Stimulated activated CD8-positive, alpha-beta memory T cell treated with anti-CD3 and anti-CD28 coated beads, Interleukin-15, amount 100 ng/mL, for 1 hour (primary cell): ENCODE results near the gene HLF.

Source experiments
- DNase-seq: peaks from one replicate; pipeline ENCODE4 v3.0.0-alpha.2; 2020; ENCODE audit warnings: low read depth

HLF gene

DNA sequence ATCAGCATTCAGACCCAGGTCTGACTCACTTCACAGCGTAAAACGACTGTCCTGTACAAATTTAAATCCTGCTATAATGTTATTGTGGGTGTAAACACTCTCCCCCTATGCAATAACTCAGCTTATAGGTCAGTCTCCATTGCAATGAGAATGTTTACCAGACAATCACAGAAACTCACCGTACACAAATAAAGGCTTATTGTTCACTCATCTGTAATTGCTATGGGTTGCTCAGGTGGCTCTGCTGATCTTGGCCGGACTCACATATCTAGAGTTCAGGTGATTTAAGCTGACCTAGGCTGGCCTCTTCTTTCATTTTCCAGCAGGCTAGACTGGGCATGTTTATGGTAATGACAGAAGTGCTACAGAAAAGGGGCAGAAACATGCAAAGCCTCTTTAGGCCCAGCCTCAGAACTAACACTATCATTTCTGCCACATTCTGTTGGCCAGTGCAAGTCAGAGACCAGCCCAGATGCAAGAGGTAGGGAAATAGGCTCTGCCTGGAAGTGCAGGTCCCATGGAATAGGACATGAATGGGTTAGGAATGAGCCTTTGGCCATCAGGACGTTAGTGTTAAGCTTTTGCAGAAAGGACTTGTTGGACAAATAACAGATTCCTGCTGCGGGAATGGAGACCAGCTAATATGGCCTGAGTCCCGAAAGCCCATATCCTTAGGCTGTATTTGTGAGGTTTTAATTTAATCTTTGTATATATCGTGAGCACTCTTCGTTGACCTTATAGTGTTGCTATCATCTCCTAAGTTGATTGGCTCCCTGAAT is 44.0 kb downstream of the HLF start:
- no peak for DNase-seq

DNA sequence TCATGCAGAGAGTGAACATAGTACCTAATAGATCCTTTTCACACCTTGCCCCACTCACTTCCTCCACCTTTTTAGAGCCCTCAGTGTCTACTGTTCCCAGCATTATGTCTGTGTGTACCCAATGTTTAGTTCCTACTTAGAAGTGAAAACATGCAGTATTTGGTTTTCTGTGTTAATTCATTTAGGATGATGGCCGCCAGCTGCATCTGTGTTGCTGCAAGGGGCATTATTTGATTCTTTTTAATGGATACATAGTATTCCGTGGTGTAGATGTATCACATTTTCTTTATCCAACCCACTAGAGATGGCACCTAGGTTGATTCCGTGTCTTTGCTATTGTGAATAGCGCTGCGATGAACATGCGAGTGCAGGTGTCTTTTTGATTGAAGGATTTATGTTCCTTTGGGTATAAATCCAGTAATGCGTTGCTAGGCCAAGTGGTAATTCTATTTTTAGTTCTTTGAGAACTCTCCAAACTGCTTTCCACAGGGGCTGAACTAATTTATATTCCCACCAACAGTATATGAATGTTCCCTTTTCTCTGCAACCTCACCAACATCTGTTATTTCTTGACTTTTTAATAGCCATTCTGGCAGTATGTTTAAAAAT is 47.1 kb downstream of the HLF start:
- DNase-seq, result no peak

DNA sequence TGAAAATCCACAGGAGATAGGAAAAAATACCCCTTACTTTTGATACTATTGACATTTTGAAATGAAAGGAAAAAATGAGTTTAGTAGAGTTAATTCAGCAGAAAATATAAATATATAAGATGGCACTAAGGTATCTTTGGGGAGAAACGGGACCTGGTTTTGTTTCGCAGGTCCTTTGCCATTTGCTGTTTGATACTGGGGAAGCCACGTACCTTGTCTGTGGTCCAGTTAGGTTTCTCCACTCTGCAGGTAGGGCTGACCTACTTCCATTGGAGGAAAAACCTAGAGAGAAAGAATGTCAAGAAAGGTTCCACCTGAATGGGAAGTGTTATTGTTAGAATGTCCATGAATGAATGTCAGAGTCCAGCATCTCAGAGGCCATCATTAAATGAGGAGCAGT is 48.1 kb downstream of the HLF start:
- no peak for DNase-seq

DNA sequence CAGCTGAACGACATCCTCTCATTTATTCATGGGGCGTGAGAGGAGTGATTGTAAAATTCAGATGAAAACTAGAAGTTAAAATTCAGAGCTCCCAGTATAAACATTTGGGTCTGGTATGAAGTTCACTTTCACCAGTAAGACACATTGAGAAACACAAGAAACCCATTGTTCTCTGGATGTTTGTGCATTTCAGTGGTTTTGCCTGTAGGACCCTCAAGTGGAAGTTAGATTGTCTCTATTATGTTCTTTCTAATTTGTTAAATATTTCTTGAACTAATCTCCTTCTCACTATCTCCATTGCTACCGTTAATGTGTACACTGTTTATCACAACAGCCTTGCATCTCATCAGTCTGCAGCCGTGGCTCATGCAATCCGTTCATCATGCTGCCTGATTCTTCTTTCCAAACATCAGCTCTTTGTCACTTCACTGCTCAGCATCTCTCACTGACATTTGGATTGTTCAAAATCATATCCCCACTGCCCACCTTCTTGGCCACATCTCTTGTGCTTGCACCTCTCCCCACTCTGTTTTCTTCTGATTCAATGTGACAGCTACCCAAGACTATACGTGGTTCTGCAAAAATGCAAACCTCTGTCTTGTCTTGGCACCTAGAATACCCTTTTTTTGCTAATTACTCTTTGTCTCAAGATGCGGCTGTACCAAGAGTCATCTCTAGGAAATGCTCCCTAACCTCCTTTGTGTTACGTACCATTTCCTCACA is 49.5 kb downstream of the HLF start:
- DNase-seq, result no peak

DNA sequence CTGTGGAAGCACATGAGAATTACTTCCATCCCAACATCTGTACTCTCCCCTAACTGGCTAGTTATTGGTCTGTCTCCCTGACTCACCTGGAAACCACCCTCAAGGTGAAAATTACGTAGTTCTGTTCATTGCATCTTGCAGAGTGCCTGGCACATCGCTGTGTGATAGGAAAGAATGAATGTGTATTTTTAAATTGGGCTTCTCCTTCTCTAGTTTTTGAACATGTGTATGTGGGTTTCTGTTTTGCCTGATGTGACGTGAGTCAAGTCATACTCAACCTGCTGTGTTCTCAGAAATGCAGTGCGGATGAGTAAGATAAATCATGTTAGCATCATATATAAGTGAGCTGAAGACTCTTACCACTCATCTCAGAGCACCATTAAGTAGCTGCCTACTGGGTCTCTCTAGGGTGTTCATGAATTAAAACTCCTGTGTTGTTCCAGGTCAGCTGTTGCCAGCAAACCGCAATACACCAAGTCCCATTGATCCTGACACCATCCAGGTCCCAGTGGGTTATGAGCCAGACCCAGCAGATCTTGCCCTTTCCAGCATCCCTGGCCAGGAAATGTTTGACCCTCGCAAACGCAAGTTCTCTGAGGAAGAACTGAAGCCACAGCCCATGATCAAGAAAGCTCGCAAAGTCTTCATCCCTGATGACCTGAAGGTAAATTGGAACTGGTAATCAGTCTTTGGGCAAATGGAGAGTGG is 50.2 kb downstream of the HLF start:
- no peak for DNase-seq

DNA sequence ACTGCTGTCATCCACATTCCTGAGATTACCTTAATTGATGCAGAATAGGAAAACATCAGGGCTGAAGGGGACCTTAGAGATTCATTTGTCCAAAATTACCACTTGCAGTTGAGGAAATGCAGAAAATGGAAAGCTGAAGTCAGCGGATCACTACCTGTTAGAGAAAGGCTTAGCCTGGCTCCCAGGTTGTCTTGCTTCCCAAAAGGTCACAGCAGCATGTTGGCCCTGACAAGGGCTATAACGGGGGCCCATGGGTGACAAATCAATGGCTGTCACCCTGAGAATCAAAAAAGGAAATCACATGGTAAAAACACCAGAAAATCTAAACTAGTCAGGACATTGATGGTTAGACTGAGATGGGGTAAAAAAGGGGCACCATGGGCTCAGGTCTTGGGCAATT is 51.7 kb downstream of the HLF start:
- DNase-seq, result no peak

DNA sequence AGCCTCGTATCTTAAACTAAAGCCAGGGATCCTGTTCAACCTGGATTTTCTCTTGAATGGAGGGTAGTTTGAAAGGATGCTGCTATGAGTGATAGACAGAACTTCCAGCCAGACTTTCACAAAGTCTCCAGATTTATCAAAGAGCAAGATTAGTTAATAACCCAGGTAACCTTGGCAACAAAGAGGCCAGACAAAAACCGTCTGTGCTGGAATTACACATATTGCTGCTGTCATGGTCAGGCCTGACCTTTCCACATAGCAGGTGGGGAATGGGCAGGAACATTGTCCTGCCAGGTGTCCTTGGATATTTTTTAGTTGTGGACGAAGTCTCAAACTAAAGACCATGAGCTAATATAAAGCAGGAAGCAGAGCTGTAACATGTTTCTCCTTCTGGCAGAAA is 52.5 kb downstream of the HLF start:
- DNase-seq, result no peak

DNA sequence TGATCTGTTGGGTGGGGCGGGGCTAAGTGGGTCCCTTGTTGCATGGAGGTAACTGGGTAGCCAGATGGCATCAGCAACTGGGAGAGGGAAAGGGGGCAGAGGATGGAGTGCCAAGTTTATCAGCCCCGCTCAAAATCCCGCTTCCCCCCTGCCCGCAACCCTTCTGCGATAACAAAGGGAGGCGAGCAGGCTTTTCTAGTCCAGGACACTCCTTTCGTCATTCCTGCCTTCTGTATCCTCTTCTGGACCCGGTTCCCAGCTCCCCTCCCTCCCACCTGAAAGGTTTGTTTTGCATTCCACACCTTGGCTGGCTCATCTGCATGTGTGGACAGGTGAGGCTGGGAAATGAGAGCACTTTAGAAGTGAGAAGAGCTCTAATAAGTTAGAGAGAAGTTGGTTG is 53.3 kb downstream of the HLF start:
- DNase-seq, result no peak

DNA sequence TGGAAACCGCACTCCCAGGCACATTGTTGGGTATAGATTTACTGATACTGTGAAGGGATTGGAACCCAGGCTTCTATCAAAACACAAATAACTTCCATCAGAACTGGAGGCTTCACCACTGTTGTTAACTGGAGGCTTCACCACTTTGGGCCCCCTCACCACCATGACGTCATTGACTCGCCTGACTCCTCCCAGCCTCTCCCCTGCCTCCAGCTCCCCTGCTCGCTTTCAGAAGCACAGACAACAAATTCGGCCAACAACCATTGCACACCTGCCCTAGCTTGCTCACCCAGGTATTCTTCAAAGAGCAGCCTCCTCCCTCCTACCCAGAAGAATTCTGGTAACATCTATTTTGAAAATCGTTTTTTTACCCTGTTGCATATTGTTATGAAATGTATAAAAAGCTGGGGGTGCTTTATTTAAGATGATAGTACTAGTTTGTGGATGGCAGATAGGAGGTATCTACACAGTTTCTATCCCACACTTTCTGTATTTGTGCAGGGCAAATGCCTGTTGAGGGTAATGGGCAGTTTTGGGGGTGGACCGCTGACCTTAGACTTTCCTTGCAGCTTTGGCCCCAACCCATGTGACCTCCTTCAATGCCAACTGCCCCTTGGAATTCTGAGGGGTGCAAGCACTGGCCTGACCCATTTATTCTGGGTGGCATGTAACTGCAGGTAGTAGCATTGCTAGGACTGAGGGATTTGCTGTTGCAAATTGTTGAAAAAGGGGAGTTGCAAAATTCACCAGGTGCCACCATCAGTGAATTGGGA is 54.1 kb downstream of the HLF start:
- DNase-seq, result no peak

DNA sequence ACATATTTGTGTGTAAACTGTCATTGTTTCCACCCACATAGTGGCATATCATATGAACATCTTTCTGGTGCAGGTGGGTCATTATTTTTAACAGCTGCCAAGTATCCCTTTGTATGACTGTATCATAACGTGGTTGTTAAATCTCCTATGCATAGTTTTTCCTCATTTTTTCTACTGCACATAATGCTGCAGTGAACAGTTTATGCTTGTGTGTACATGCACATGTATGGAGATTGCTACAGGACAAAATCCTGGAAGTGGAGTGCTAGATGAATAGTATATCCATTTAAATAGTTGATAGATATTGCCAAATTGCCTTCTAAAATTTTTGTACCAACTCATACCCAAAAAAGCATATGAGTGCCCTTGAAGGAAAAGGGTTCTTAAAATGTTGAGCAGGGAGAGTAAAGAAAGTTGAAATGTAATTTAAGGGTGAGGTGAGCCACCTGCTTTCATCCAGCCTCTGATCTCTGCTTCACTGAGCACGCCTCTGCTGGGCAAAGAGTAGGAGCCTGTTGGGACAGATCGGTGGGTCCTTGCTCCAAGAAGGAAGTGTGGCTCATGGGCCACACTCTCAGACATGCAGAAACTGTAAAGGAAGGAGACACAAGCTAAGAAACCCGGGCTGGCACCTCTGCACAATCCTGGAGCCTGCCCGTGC is 55.3 kb downstream of the HLF start:
- DNase-seq, result no peak

DNA sequence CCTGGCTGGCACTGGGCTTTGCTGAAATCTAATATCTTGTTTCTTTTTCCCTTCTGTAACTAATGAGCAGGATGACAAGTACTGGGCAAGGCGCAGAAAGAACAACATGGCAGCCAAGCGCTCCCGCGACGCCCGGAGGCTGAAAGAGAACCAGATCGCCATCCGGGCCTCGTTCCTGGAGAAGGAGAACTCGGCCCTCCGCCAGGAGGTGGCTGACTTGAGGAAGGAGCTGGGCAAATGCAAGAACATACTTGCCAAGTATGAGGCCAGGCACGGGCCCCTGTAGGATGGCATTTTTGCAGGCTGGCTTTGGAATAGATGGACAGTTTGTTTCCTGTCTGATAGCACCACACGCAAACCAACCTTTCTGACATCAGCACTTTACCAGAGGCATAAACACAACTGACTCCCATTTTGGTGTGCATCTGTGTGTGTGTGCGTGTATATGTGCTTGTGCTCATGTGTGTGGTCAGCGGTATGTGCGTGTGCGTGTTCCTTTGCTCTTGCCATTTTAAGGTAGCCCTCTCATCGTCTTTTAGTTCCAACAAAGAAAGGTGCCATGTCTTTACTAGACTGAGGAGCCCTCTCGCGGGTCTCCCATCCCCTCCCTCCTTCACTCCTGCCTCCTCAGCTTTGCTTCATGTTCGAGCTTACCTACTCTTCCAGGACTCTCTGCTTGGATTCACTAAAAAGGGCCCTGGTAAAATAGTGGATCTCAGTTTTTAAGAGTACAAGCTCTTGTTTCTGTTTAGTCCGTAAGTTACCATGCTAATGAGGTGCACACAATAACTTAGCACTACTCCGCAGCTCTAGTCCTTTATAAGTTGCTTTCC is 56.0 kb downstream of the HLF start:
- DNase-seq, result no peak

DNA sequence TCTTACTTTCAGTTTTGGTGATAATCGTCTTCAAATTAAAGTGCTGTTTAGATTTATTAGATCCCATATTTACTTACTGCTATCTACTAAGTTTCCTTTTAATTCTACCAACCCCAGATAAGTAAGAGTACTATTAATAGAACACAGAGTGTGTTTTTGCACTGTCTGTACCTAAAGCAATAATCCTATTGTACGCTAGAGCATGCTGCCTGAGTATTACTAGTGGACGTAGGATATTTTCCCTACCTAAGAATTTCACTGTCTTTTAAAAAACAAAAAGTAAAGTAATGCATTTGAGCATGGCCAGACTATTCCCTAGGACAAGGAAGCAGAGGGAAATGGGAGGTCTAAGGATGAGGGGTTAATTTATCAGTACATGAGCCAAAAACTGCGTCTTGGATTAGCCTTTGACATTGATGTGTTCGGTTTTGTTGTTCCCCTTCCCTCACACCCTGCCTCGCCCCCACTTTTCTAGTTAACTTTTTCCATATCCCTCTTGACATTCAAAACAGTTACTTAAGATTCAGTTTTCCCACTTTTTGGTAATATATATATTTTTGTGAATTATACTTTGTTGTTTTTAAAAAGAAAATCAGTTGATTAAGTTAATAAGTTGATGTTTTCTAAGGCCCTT is 56.8 kb downstream of the HLF start:
- DNase-seq, result no peak

DNA sequence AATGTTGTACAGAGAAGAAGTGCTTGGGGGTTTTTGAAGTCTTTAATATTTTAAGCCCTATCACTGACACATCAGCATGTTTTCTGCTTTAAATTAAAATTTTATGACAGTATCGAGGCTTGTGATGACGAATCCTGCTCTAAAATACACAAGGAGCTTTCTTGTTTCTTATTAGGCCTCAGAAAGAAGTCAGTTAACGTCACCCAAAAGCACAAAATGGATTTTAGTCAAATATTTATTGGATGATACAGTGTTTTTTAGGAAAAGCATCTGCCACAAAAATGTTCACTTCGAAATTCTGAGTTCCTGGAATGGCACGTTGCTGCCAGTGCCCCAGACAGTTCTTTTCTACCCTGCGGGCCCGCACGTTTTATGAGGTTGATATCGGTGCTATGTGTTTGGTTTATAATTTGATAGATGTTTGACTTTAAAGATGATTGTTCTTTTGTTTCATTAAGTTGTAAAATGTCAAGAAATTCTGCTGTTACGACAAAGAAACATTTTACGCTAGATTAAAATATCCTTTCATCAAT is 57.8 kb downstream of the HLF start:
- DNase-seq, result no peak

DNA sequence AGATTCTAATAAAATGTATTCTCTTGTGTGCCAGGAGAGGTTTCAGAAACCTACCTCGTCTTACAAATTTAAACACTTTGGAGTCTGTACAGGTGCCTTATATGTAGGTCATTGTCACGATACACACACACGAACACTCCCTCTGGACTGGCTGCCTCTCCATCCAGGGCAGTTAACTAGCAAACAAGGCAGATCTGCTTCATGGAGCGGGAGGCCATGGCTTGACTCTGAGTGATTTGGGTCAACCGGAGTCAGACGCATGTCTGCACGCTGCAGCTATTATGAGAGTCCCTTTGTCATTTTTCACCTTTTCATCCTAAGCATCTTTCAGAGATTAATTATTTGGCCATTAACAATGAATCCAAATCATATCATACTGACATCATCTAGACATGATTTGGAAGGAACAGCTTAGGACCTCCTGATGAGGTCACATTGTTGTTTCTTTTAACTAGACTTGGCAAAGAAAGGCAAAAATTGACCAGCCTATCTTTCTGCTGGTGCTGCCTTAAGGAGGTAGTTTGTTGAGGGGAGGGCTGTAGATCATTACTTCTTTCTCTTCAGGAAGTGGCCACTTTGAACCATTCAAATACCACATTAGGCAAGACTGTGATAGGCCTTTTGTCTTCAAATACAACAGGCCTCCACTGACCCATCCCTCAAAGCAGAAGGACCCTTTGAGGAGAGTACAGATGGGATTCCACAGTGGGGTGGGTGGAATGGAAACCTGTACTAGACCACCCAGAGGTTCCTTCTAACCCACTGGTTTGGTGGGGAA is 58.9 kb downstream of the HLF start:
- no peak for DNase-seq

DNA sequence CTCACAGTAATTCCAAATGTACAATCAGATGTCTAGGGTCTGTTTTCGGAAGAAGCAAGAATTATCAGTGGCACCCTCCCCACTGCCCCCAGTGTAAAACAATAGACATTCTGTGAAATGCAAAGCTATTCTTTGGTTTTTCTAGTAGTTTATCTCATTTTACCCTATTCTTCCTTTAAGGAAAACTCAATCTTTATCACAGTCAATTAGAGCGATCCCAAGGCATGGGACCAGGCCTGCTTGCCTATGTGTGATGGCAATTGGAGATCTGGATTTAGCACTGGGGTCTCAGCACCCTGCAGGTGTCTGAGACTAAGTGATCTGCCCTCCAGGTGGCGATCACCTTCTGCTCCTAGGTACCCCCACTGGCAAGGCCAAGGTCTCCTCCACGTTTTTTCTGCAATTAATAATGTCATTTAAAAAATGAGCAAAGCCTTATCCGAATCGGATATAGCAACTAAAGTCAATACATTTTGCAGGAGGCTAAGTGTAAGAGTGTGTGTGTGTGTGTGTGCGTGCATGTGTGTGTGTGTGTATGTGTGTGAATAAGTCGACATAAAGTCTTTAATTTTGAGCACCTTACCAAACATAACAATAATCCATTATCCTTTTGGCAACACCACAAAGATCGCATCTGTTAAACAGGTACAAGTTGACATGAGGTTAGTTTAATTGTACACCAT is 59.7 kb downstream of the HLF start:
- no peak for DNase-seq

DNA sequence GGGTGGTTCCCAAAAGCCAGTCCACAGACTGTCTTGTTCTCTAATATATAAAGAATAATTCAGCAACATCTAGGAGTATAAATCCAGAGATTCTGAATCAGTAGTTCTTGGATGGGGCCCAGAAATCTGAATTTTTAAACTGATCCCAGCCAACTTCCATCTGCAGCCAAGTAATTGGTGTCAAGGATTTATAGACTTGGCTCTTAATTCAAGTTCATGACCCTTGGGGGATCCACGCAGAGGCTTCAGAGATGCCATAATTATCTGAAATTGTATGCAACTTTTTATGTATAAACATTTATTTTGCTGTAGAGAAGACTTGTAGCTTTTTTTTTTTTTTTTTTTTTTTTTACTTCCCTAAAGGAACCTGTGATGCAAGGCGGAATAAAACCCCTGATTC is 60.6 kb downstream of the HLF start:
- no peak for DNase-seq

DNA sequence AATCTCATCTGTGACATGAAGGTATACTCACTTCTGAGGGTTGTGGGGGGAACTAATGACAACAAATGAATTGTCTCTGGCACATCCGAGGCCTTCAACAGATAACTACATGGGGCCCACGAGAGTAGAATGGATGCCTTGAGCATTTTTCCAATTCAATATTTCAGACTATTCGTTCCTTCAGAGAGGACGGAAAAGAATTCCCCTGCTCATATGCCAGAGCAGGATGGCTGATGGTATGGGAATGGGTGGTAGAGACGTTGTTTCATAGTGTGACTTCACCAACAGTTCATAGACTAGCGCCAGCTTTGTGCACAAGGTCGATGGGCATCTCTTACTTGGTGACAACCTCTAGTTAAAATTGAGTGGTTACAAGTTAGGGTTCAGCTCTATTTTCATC is 61.3 kb downstream of the HLF start:
- no peak for DNase-seq
